ENCODE data around the gene AXIN2.

Gene AXIN2

DNA sequence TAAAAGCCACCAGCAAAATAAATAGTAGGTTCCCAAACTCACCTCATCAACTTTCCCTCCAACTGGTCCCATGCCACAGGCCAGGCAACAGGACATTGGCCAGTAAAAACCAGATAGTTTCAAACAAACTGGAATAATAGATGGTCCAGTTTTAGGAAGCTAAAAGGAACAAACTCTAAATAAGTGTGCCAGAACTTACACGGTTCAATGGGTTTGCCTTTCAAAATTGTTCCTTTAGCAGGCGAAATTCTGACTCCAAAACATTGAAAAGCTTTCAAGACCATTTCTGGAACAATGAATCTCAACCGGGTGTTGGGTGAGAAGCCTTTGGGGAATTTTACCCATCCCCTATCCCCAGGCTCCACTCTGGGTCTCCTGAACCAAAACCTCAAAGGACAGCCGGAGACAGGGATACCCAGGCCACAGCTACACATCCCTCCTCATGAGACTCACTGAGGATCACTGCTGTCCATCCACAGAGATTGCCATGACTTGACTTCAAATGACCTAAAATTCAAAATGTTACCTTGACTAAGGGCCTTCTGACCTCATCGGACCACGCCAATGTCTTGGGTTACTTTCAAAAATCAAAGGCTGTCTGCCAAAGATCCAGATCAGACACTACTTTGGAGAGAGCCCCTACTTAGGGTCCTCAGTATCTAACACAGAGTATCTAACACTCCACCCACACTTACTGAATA, 13.0 kb downstream of the AXIN2 start:
- CTCF ChIA-PET: no interaction called here

GRCh38 chr17:65547253-65547670, 14.2 kb downstream of the AXIN2 start:
- ChIA-PET CTCF (no interaction called here), POLR2A (no interaction called here)
- Histone ChIP-seq H3K36me3 (ENCODE audit: control insufficient read depth in 4 of 4, insufficient read depth in 4 of 4, low read length in 3 of 4) (no peaks in the 10 kb centered on the region), H3K4me3 (ENCODE audit: control insufficient read depth in 1 of 7, extremely low read depth in 1 of 7, insufficient read depth in 4 of 7, low read depth in 2 of 7, low read length in 6 of 7) (no peak overlapping the region), H3K4me1 (ENCODE audit: control extremely low read depth in 1 of 4, control insufficient read depth in 4 of 4, insufficient read depth in 4 of 4, low read length in 3 of 4) (no peaks in the 10 kb centered on the region), H3K27ac (ENCODE audit: insufficient read depth in 1 of 2, low read depth in 1 of 2, low read length in 2 of 2, poor library complexity in 1 of 2, severe bottlenecking in 2 of 2) (no peak overlapping the region), H3K27me3 (replicated peaks in 2 of 5; ENCODE audit: control insufficient read depth in 4 of 5, insufficient read depth in 5 of 5, low read length in 4 of 5) (peaks cover 0 to 26% (median 0%) of the 10 kb centered on the region in 5 experiments), H3K9me3 (ENCODE audit: control extremely low read depth in 1 of 5, control insufficient read depth in 4 of 5, insufficient read depth in 2 of 5, low read depth in 1 of 5, low read length in 4 of 5) (no peaks in the 10 kb centered on the region)
- 100% methylated on average over 3 of the region's 5 CpGs for WGBS (ENCODE audit: insufficient coverage)
- no peak for DNase-seq

More for the DNA sequence above, 13.0 kb downstream of the AXIN2 start:
- H3K4me3 ChIP-seq (ENCODE audit: control insufficient read depth in 1 of 7, extremely low read depth in 1 of 7, insufficient read depth in 4 of 7, low read depth in 2 of 7, low read length in 6 of 7): no peak overlapping the region
- H3K27ac ChIP-seq (ENCODE audit: insufficient read depth in 1 of 2, low read depth in 1 of 2, low read length in 2 of 2, poor library complexity in 1 of 2, severe bottlenecking in 2 of 2): no peak overlapping the region
- H3K27me3 ChIP-seq (replicated peaks in 2 of 5; ENCODE audit: control insufficient read depth in 4 of 5, insufficient read depth in 5 of 5, low read length in 4 of 5): peaks cover 0 to 25% (median 4%) of the 10 kb centered on the region in 5 experiments
- H3K36me3 ChIP-seq (ENCODE audit: control insufficient read depth in 4 of 4, insufficient read depth in 4 of 4, low read length in 3 of 4): no peaks in the 10 kb centered on the region
- POLR2A ChIA-PET: no interaction called here
- DNase-seq: no peak
- H3K4me1 ChIP-seq (ENCODE audit: control extremely low read depth in 1 of 4, control insufficient read depth in 4 of 4, insufficient read depth in 4 of 4, low read length in 3 of 4): no peaks in the 10 kb centered on the region
- no peaks in the 10 kb centered on the region for H3K9me3 ChIP-seq (ENCODE audit: control extremely low read depth in 1 of 5, control insufficient read depth in 4 of 5, insufficient read depth in 2 of 5, low read depth in 1 of 5, low read length in 4 of 5)
- WGBS (ENCODE audit: insufficient coverage): 100% methylated on average over 5 of the region's 6 CpGs

- Histone ChIP-seq H3K4me3 (ENCODE audit: control insufficient read depth in 1 of 7, extremely low read depth in 1 of 7, insufficient read depth in 4 of 7, low read depth in 2 of 7, low read length in 6 of 7) (no peak overlapping the region), H3K36me3 (ENCODE audit: control insufficient read depth in 4 of 4, insufficient read depth in 4 of 4, low read length in 3 of 4) (no peaks in the 10 kb centered on the region), H3K27me3 (replicated peaks in 2 of 5; ENCODE audit: control insufficient read depth in 4 of 5, insufficient read depth in 5 of 5, low read length in 4 of 5) (peaks cover 0 to 21% (median 0%) of the 10 kb centered on the region in 5 experiments), H3K4me1 (ENCODE audit: control extremely low read depth in 1 of 4, control insufficient read depth in 4 of 4, insufficient read depth in 4 of 4, low read length in 3 of 4) (no peaks in the 10 kb centered on the region), H3K9me3 (ENCODE audit: control extremely low read depth in 1 of 5, control insufficient read depth in 4 of 5, insufficient read depth in 2 of 5, low read depth in 1 of 5, low read length in 4 of 5) (no peaks in the 10 kb centered on the region), H3K27ac (ENCODE audit: insufficient read depth in 1 of 2, low read depth in 1 of 2, low read length in 2 of 2, poor library complexity in 1 of 2, severe bottlenecking in 2 of 2) (no peak overlapping the region)
- WGBS (ENCODE audit: insufficient coverage): 83% methylated on average over 4 of the region's 4 CpGs
- ChIA-PET CTCF (no interaction called here), POLR2A (no interaction called here)
- no peak for DNase-seq
Measured at GRCh38 chr17:65546579-65546978, 14.9 kb downstream of the AXIN2 start.

GRCh38 chr17:65545705-65546523, 15.5 kb downstream of the AXIN2 start:
- no peak overlapping the region for H3K4me3 ChIP-seq (ENCODE audit: control insufficient read depth in 1 of 7, extremely low read depth in 1 of 7, insufficient read depth in 4 of 7, low read depth in 2 of 7, low read length in 6 of 7)
- no peaks in the 10 kb centered on the region for H3K4me1 ChIP-seq (ENCODE audit: control extremely low read depth in 1 of 4, control insufficient read depth in 4 of 4, insufficient read depth in 4 of 4, low read length in 3 of 4)
- ChIA-PET CTCF (no interaction called here), POLR2A (no interaction called here)
- WGBS (ENCODE audit: insufficient coverage): over 99% methylated on average over 15 of the region's 17 CpGs
- H3K27ac ChIP-seq (ENCODE audit: insufficient read depth in 1 of 2, low read depth in 1 of 2, low read length in 2 of 2, poor library complexity in 1 of 2, severe bottlenecking in 2 of 2): no peak overlapping the region
- no peak for DNase-seq
- no peaks in the 10 kb centered on the region for H3K9me3 ChIP-seq (ENCODE audit: control extremely low read depth in 1 of 5, control insufficient read depth in 4 of 5, insufficient read depth in 2 of 5, low read depth in 1 of 5, low read length in 4 of 5)
- peaks cover 0 to 22% (median 0%) of the 10 kb centered on the region in 5 experiments for H3K27me3 ChIP-seq (replicated peaks in 2 of 5; ENCODE audit: control insufficient read depth in 4 of 5, insufficient read depth in 5 of 5, low read length in 4 of 5)
- no peaks in the 10 kb centered on the region for H3K36me3 ChIP-seq (ENCODE audit: control insufficient read depth in 4 of 4, insufficient read depth in 4 of 4, low read length in 3 of 4)

GRCh38 chr17:65544672-65545071, 16.8 kb downstream of the AXIN2 start:
- Histone ChIP-seq H3K27me3 (replicated peaks in 2 of 5; ENCODE audit: control insufficient read depth in 4 of 5, insufficient read depth in 5 of 5, low read length in 4 of 5) (peaks cover 0 to 29% (median 0%) of the 10 kb centered on the region in 5 experiments), H3K4me3 (ENCODE audit: control insufficient read depth in 1 of 7, extremely low read depth in 1 of 7, insufficient read depth in 4 of 7, low read depth in 2 of 7, low read length in 6 of 7) (no peak overlapping the region), H3K27ac (ENCODE audit: insufficient read depth in 1 of 2, low read depth in 1 of 2, low read length in 2 of 2, poor library complexity in 1 of 2, severe bottlenecking in 2 of 2) (no peak overlapping the region), H3K36me3 (ENCODE audit: control insufficient read depth in 4 of 4, insufficient read depth in 4 of 4, low read length in 3 of 4) (no peaks in the 10 kb centered on the region), H3K9me3 (ENCODE audit: control extremely low read depth in 1 of 5, control insufficient read depth in 4 of 5, insufficient read depth in 2 of 5, low read depth in 1 of 5, low read length in 4 of 5) (no peaks in the 10 kb centered on the region), H3K4me1 (ENCODE audit: control extremely low read depth in 1 of 4, control insufficient read depth in 4 of 4, insufficient read depth in 4 of 4, low read length in 3 of 4) (no peaks in the 10 kb centered on the region)
- no peak for DNase-seq
- ChIA-PET CTCF (interaction anchor here (1.1 kb wide), 1 partner anchor 12 kb away, joined by 3 read pairs; no protein-coding TSS in a partner anchor), POLR2A (no interaction called here)
- WGBS (ENCODE audit: insufficient coverage): 94% methylated on average over 10 of the region's 11 CpGs

DNA sequence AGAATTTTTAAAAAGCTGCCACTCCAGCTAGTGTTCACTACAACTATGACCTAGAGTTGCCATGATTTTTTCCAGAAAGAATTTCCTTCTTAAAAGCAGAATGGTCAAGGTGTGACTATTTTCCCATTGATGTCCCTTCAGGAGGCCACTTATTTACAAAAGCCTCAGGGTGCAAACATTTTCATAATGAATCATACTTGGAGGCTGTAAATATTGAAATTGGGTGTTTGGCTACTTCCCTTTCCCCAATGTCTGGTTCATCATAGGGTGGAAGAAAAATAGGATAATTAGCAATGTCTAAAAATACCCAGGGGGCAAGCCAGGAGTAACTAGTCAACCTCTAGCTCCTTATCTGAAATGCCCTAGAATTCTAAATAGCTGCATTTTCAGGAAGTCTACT, 18.8 kb downstream of the AXIN2 start:
- Histone ChIP-seq H3K9me3 (ENCODE audit: control extremely low read depth in 1 of 5, control insufficient read depth in 4 of 5, insufficient read depth in 2 of 5, low read depth in 1 of 5, low read length in 4 of 5) (no peaks in the 10 kb centered on the region), H3K4me3 (ENCODE audit: control insufficient read depth in 1 of 7, extremely low read depth in 1 of 7, insufficient read depth in 4 of 7, low read depth in 2 of 7, low read length in 6 of 7) (no peak overlapping the region), H3K27me3 (replicated peaks in 2 of 5; ENCODE audit: control insufficient read depth in 4 of 5, insufficient read depth in 5 of 5, low read length in 4 of 5) (peaks cover 0 to 30% (median 0%) of the 10 kb centered on the region in 5 experiments), H3K36me3 (ENCODE audit: control insufficient read depth in 4 of 4, insufficient read depth in 4 of 4, low read length in 3 of 4) (no peaks in the 10 kb centered on the region), H3K27ac (ENCODE audit: insufficient read depth in 1 of 2, low read depth in 1 of 2, low read length in 2 of 2, poor library complexity in 1 of 2, severe bottlenecking in 2 of 2) (no peak overlapping the region), H3K4me1 (ENCODE audit: control extremely low read depth in 1 of 4, control insufficient read depth in 4 of 4, insufficient read depth in 4 of 4, low read length in 3 of 4) (no peaks in the 10 kb centered on the region)
- DNase-seq: no peak
- POLR2A ChIA-PET: no interaction called here
- CTCF ChIA-PET: no interaction called here

GRCh38 chr17:65542067-65542466, 19.4 kb downstream of the AXIN2 start:
- peaks cover 0 to 30% (median 0%) of the 10 kb centered on the region in 5 experiments for H3K27me3 ChIP-seq (replicated peaks in 2 of 5; ENCODE audit: control insufficient read depth in 4 of 5, insufficient read depth in 5 of 5, low read length in 4 of 5)
- H3K4me1 ChIP-seq (ENCODE audit: control extremely low read depth in 1 of 4, control insufficient read depth in 4 of 4, insufficient read depth in 4 of 4, low read length in 3 of 4): no peaks in the 10 kb centered on the region
- H3K9me3 ChIP-seq (ENCODE audit: control extremely low read depth in 1 of 5, control insufficient read depth in 4 of 5, insufficient read depth in 2 of 5, low read depth in 1 of 5, low read length in 4 of 5): no peaks in the 10 kb centered on the region
- DNase-seq: no peak
- no peak overlapping the region for H3K27ac ChIP-seq (ENCODE audit: insufficient read depth in 1 of 2, low read depth in 1 of 2, low read length in 2 of 2, poor library complexity in 1 of 2, severe bottlenecking in 2 of 2)
- H3K36me3 ChIP-seq (ENCODE audit: control insufficient read depth in 4 of 4, insufficient read depth in 4 of 4, low read length in 3 of 4): no peaks in the 10 kb centered on the region
- H3K4me3 ChIP-seq (ENCODE audit: control insufficient read depth in 1 of 7, extremely low read depth in 1 of 7, insufficient read depth in 4 of 7, low read depth in 2 of 7, low read length in 6 of 7): no peak overlapping the region
- ChIA-PET POLR2A (no interaction called here), CTCF (no interaction called here)
- no CpG with 5 or more reads among the region's 1 CpG for whole genome bisulfite sequencing (ENCODE audit: insufficient coverage)

Measured in common myeloid progenitor, CD34-positive (primary cell).